A673 (cell line): Measurements from ENCODE around the gene SPTLC2. TPM values are rescaled to one million over a fixed set of nuclear protein-coding genes. Genes with fewer than 3 reads are reported as not detected.
A peak's percentile ranks its signal among the peaks of the same experiment; 100 is the strongest.

Experiments used
- BruUV-seq: library from RNA; stranded (reverse); fragments of 400-500 nt; replicated peaks from 2 replicates; lab custom pipeline; 2021; lab: Mats Ljungman, UMichigan
- CTCF ChIA-PET: fragments of 300-600 bp; sonication (Branson Sonifier 250); formaldehyde crosslinking; loops from one replicate; lab custom pipeline; 2022; ENCODE audit warnings: antibody characterized with exemption; lab: Charles Lee
- POLR2A ChIA-PET: fragments of 300-600 bp; sonication (Branson Sonifier 250); formaldehyde crosslinking; loops from one replicate; lab custom pipeline; 2022; ENCODE audit warnings: antibody characterized with exemption; ENCODE audit not compliant: low non-redundant PET; lab: Charles Lee
- DNase-seq: peaks from one replicate; pipeline ENCODE4 v3.0.0-alpha.2; 2015; ENCODE audit warnings: low spot score
- H3K27ac ChIP-seq: fragments of 200-600 bp; sonication (generic); 2 replicates; pipeline ENCODE4 v1.5.1; 2016; ENCODE audit warnings: mixed run types, low read depth, mild to moderate bottlenecking, mixed read lengths, antibody characterized with exemption, low read length; ENCODE audit not compliant: poor library complexity, severe bottlenecking
- H3K27me3 ChIP-seq: fragments of 200-600 bp; sonication (generic); replicated peaks from 2 replicates; pipeline ENCODE4 v1.6.1; 2017; ENCODE audit warnings: mixed run types, low read depth, mild to moderate bottlenecking, mixed read lengths, antibody characterized with exemption, low read length; ENCODE audit not compliant: insufficient read depth, poor library complexity
- H3K36me3 ChIP-seq: fragments of 200-600 bp; sonication (generic); 2 replicates; pipeline ENCODE4 v1.6.1; 2016; ENCODE audit warnings: mixed run types, mild to moderate bottlenecking, mixed read lengths, antibody characterized with exemption, low read length; ENCODE audit not compliant: insufficient read depth, poor library complexity, severe bottlenecking
- H3K4me1 ChIP-seq: fragments of 200-600 bp; sonication (generic); 2 replicates; pipeline ENCODE4 v1.6.1; 2017; ENCODE audit warnings: mixed run types, mild to moderate bottlenecking, mixed read lengths, antibody characterized with exemption, low read length; ENCODE audit not compliant: insufficient read depth, poor library complexity, severe bottlenecking
- H3K4me3 ChIP-seq: fragments of 200-600 bp; sonication (generic); 2 replicates; pipeline ENCODE4 v1.5.1; 2016; ENCODE audit warnings: low read depth, mixed run types, mild to moderate bottlenecking, mixed read lengths, low read length; ENCODE audit not compliant: poor library complexity, severe bottlenecking
- H3K9me3 ChIP-seq: fragments of 200-600 bp; sonication (generic); 2 replicates; pipeline ENCODE4 v1.6.1; 2016; ENCODE audit warnings: mixed run types, low read depth, mild to moderate bottlenecking, mixed read lengths, antibody characterized with exemption, low read length; ENCODE audit not compliant: poor library complexity, severe bottlenecking
- CTCF ChIP-seq: fragments of 300-800, 200-600 bp; sonication (generic); conservative IDR thresholded peaks from 2 replicates; pipeline ENCODE4 v1.5.1; 2017; ENCODE audit warnings: low read depth, mild to moderate bottlenecking, antibody characterized with exemption, low read length, moderate library complexity, mixed read lengths
- EZH2 ChIP-seq: fragments of 200-600 bp; sonication (generic); IDR thresholded peaks from 2 replicates; pipeline ENCODE4 v1.6.1; 2017; ENCODE audit warnings: borderline replicate concordance, low read depth, mild to moderate bottlenecking, mixed read lengths, antibody characterized with exemption, low read length; ENCODE audit not compliant: poor library complexity, severe bottlenecking
- intact Hi-C: fragments of 100-400 bp; cut with micrococcal nuclease; formaldehyde crosslinking; loops from one replicate; pipeline ENCODE4 v1.10.0; 2022; ENCODE audit not compliant: unreplicated experiment
- total RNA-seq: library from RNA; stranded (reverse); gene quantifications from 2 replicates; pipeline ENCODE4 v1.2.3, GENCODE V29; 2021

The SPTLC2 gene
- total RNA-seq, 1 experiment from 2014 or later, result 17.3 TPM

GRCh38 chr14:77526266-77526665, 90.2 kb downstream of the SPTLC2 start:
- Histone ChIP-seq H3K27me3 (no peaks in the 10 kb centered on the region), H3K27ac (peak overlapping the region; percentile 23), H3K4me3 (no peak overlapping the region), H3K9me3 (no peaks in the 10 kb centered on the region), H3K4me1 (peaks cover 6% of the 10 kb centered on the region), H3K36me3 (peaks cover 3% of the 10 kb centered on the region)
- no peak for TF ChIP-seq CTCF
- no peak for TF ChIP-seq EZH2
- intact Hi-C loops, result no loop called here
- DNase-seq, result no peak
- ChIA-PET POLR2A (no interaction called here), CTCF (no interaction called here)
- BruUV-seq, result no TSS peak

GRCh38 chr14:77524536-77524935, 91.9 kb downstream of the SPTLC2 start:
- H3K27ac ChIP-seq, result no peak overlapping the region
- H3K4me3 ChIP-seq, result no peak overlapping the region
- CTCF ChIA-PET, result interaction anchor here (0.5 to 0.6 kb wide), 2 partner anchors 21 to 333 kb away, joined by 3 to 6 read pairs; no protein-coding TSS in a partner anchor
- intact Hi-C loops, result no loop called here
- H3K27me3 ChIP-seq, result no peaks in the 10 kb centered on the region
- peaks cover 6% of the 10 kb centered on the region for H3K4me1 ChIP-seq
- no peaks in the 10 kb centered on the region for H3K9me3 ChIP-seq
- TF ChIP-seq CTCF (no peak), EZH2 (no peak)
- no TSS peak for BruUV-seq
- no peak for DNase-seq
- POLR2A ChIA-PET, result no interaction called here
- H3K36me3 ChIP-seq, result peaks cover 7% of the 10 kb centered on the region

GRCh38 chr14:77523109-77523508, 93.3 kb downstream of the SPTLC2 start:
- intact Hi-C loops, result no loop called here
- ChIA-PET CTCF (no interaction called here), POLR2A (no interaction called here)
- no peak for DNase-seq
- no peaks in the 10 kb centered on the region for H3K27me3 ChIP-seq
- H3K4me1 ChIP-seq, result peaks cover 5% of the 10 kb centered on the region
- BruUV-seq, result no TSS peak
- no peak overlapping the region for H3K27ac ChIP-seq
- TF ChIP-seq EZH2 (no peak), CTCF (no peak)
- peaks cover 7% of the 10 kb centered on the region for H3K36me3 ChIP-seq
- no peak overlapping the region for H3K4me3 ChIP-seq
- no peaks in the 10 kb centered on the region for H3K9me3 ChIP-seq
